Activated CD8-positive, alpha-beta T cell treated with anti-CD3 and anti-CD28 coated beads, Interleukin-2, amount 10 ng/mL, durations not matched to agents 7 days and 5 days (primary cell): ENCODE data around the gene NRG4. TPM values are rescaled to one million over a fixed set of nuclear protein-coding genes. Genes with fewer than 3 reads are reported as not detected.
A peak's percentile ranks its signal among the peaks of the same experiment; 100 is the strongest.
"Not testable (repeated sequence)": the region's sequence is repeated elsewhere in the genome, so short reads cannot be mapped to it uniquely, and the experiment has no call there.

ENCODE experiments used
- ATAC-seq: fragments of 150-1000 bp; cut with Tn5 transposase; one replicate; pipeline ENCODE4 v1.10.0; 2021; ENCODE audit warnings: moderate library complexity
- CTCF ChIA-PET: fragments of 350-600 bp; sonication (Branson Sonifier 250); formaldehyde crosslinking; loops from one replicate; lab custom pipeline; 2021; ENCODE audit warnings: antibody characterized with exemption; lab: Charles Lee
- POLR2A ChIA-PET: fragments of 350-600 bp; sonication (Branson Sonifier 250); formaldehyde crosslinking; loops from one replicate; lab custom pipeline; 2021; ENCODE audit warnings: antibody characterized with exemption; lab: Charles Lee
- DNase-seq: peaks from one replicate; pipeline ENCODE4 v3.0.0-alpha.2; 2020
- H3K27ac Mint-ChIP-seq: one replicate; pipeline ENCODE4 v1.8.0; 2021; ENCODE audit warnings: mild to moderate bottlenecking, mixed read lengths
- H3K27me3 Mint-ChIP-seq: one replicate; pipeline ENCODE4 v1.8.0; 2021; ENCODE audit warnings: low read depth, mixed read lengths
- H3K36me3 Mint-ChIP-seq: one replicate; pipeline ENCODE4 v1.8.0; 2021; ENCODE audit warnings: low read depth, mixed read lengths
- H3K4me1 Mint-ChIP-seq: one replicate; pipeline ENCODE4 v1.8.0; 2021; ENCODE audit warnings: low read depth, mixed read lengths
- H3K4me3 Mint-ChIP-seq: one replicate; pipeline ENCODE4 v1.8.0; 2021; ENCODE audit warnings: mild to moderate bottlenecking, mixed read lengths
- H3K9me3 Mint-ChIP-seq: one replicate; pipeline ENCODE4 v1.8.0; 2022; ENCODE audit warnings: mixed read lengths; ENCODE audit not compliant: insufficient read depth
- total RNA-seq, 2 experiments: library from RNA; stranded (reverse); gene quantifications; one replicate each; pipeline ENCODE4 v1.2.3, GENCODE V29; 2021

NRG4 gene
- total RNA-seq = not detected

- CTCF ChIA-PET = interaction anchor here (1.2 kb wide), 1 partner anchor 127 kb away, joined by 3 read pairs; no protein-coding TSS in a partner anchor
- ATAC-seq (no peak), DNase-seq (no peak)
- Mint-ChIP-seq H3K27me3 (peaks cover 48% of the 10 kb centered on the region), H3K4me3 (no peak within 1 kb of the TSS), H3K4me1 (no peaks in the 10 kb centered on the region), H3K36me3 (no peaks in the 10 kb centered on the region), H3K27ac (no peak within 1 kb of the TSS), H3K9me3 (peaks cover 5% of the 10 kb centered on the region)
- POLR2A ChIA-PET = no interaction called here
These were observed at the start of gene NRG4 for GRCh38 chr15:76011627-76012551. NRG4 (minus strand) TSS chr15:76012424; CDS start chr15:76011230, 1,194 bp downstream.

GRCh38 chr15:76061700-76062099, 49.5 kb upstream of the NRG4 start:
- Mint-ChIP-seq H3K4me1 (peaks cover 36% of the 10 kb centered on the region), H3K4me3 (no peak overlapping the region), H3K36me3 (no peaks in the 10 kb centered on the region), H3K27me3 (peaks cover 73% of the 10 kb centered on the region), H3K27ac (no peak overlapping the region), H3K9me3 (no peaks in the 10 kb centered on the region)
- no peak for ATAC-seq
- DNase-seq = no peak
- POLR2A ChIA-PET = no interaction called here
- CTCF ChIA-PET = interaction anchor here (7.7 to 9.2 kb wide), 2 partner anchors 78 to 88 kb away, joined by 120 to 256 read pairs; no protein-coding TSS in a partner anchor

DNA sequence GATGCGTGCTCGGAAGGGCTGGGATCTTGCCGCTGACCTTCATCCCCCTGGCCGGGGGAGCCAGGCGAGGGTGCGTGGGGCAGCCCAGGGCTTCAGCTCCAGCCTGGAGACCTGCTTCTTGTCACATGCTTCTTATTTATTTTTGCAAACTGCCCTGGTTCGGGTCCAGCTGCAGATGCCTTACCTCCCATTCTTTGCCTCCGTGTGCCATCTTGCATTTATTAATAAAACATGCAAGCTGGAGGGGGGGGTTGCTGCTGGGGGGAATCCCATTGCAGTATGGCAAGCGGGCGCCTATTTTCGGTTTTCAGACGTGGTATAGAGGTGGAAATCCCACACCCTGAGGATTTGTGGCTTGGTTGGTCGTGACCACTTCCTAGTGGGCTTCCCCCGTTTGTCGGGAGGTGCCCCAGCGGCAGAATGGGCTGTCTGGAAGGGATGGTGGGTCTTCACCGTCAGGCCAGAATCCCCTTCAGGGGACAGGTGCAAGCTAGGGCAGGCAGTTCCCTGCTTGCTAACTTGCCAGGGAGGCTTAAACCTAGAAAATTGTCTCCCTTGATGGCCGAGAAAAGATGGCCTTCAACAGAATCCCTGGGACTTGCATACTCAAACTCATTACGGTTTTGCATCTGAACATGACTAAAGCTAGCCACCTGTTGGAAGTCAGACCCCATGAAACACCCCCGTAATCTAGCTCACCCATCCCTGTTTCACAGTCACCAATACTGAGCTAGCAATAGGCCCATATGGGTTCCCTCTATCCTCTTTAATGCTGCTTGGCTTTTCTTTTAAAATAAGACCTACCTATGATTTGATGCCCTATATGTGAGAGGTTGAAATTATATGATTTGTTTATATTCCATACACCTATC, 48.1 kb upstream of the NRG4 start:
- ChIA-PET POLR2A (no interaction called here), CTCF (interaction anchor here (0.6 to 9.2 kb wide), 5 partner anchors 17 to 131 kb away, joined by 3 to 256 read pairs (median 7); no protein-coding TSS in a partner anchor)
- H3K4me3 Mint-ChIP-seq = peak overlapping the region; percentile 51

DNA sequence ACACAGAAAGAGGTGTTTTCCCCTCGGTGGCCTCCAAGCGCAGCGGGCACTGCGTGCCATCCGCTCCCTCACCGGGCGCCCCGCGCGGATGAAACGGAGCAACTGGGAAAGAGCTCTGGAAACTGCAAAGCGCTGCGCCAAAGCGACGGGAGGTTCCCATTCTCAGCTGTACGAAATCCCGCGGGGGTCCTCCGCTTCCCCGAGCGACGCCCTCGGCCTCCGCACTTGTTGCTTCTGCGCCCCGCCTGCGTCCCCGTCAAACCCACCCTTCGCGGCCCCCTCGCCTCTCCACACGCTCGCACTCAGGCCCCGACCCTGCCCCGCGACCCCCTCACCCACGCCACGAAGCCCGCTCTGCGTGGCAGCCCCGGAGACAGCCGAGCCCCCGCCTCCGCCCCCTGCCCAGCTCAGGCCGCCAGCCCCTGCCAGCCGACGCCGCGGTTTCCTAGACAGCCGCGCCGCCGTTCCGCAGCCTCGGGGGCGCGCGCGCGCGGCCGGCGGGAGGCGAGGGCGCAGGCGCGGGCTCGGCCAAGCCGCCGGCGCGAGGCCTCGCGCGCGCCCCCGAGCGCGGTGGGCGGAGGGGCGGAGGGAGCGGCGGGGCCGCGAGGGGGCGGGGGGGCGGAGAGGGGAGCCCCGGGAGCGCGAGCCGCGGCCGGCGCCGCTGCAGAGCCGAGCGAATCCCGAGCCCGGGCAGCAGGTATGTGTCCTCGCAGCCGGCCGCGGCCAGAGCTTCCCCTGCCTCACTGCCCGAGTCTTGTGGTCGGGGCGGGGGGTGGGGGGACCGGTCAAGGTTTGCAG, 47.3 kb upstream of the NRG4 start, which contains the start of gene TMEM266:
TSS of gene TMEM266 (plus strand) at position 666 of the 798 bp plus-strand sequence. CDS start 74,279 bp downstream, outside the sequence.
- H3K36me3 Mint-ChIP-seq = no peaks in the 10 kb centered on the region
- ATAC-seq = peak; percentile 48
- H3K9me3 Mint-ChIP-seq = no peaks in the 10 kb centered on the region
- ChIA-PET CTCF (interaction anchor here (0.6 to 9.2 kb wide), 14 partner anchors 11 to 964 kb away, joined by 3 to 256 read pairs (median 3); no protein-coding TSS in a partner anchor), POLR2A (no interaction called here)
- peak within 1 kb of the TSS; percentile 57 for H3K4me3 Mint-ChIP-seq
- H3K27ac Mint-ChIP-seq = peak within 1 kb of the TSS; percentile 1
- H3K27me3 Mint-ChIP-seq = peaks cover 65% of the 10 kb centered on the region
- peaks cover 20% of the 10 kb centered on the region for H3K4me1 Mint-ChIP-seq
- DNase-seq = peak; percentile 27

More for the DNA sequence above, 48.1 kb upstream of the NRG4 start:
- Mint-ChIP-seq H3K4me1 (peaks cover 28% of the 10 kb centered on the region), H3K36me3 (no peaks in the 10 kb centered on the region), H3K27ac (no peak overlapping the region), H3K27me3 (peaks cover 71% of the 10 kb centered on the region), H3K9me3 (no peaks in the 10 kb centered on the region)
- peak; percentile 11 for ATAC-seq
- peak; percentile 45 for DNase-seq

GRCh38 chr15:76058714-76059319, 46.6 kb upstream of the NRG4 start:
- peak; percentile 35 for ATAC-seq
- peak; percentile 45 for DNase-seq
- peaks cover 20% of the 10 kb centered on the region for H3K4me1 Mint-ChIP-seq
- ChIA-PET POLR2A (no interaction called here), CTCF (interaction anchor here (0.6 to 9.2 kb wide), 19 partner anchors 11 to 964 kb away, joined by 3 to 256 read pairs (median 3); no protein-coding TSS in a partner anchor)
- no peaks in the 10 kb centered on the region for H3K36me3 Mint-ChIP-seq
- no peaks in the 10 kb centered on the region for H3K9me3 Mint-ChIP-seq
- H3K27ac Mint-ChIP-seq = peak overlapping the region; percentile 1
- peaks cover 64% of the 10 kb centered on the region for H3K27me3 Mint-ChIP-seq
- peak overlapping the region; percentile 57 for H3K4me3 Mint-ChIP-seq

- Mint-ChIP-seq H3K9me3 (no peaks in the 10 kb centered on the region), H3K4me3 (no peak overlapping the region), H3K36me3 (no peaks in the 10 kb centered on the region), H3K4me1 (peaks cover 20% of the 10 kb centered on the region), H3K27ac (no peak overlapping the region), H3K27me3 (peaks cover 55% of the 10 kb centered on the region)
- ChIA-PET CTCF (interaction anchor here (0.8 to 9.2 kb wide), 18 partner anchors 8 to 150 kb away, joined by 3 to 256 read pairs (median 5); no protein-coding TSS in a partner anchor), POLR2A (interaction anchor here (1.1 kb wide), 1 partner anchor 82 kb away, joined by 3 read pairs; no protein-coding TSS in a partner anchor)
- peak; percentile 65 for DNase-seq
- no peak for ATAC-seq
These were observed 45.2 kb upstream of the NRG4 start for GRCh38 chr15:76057332-76058000.

DNA sequence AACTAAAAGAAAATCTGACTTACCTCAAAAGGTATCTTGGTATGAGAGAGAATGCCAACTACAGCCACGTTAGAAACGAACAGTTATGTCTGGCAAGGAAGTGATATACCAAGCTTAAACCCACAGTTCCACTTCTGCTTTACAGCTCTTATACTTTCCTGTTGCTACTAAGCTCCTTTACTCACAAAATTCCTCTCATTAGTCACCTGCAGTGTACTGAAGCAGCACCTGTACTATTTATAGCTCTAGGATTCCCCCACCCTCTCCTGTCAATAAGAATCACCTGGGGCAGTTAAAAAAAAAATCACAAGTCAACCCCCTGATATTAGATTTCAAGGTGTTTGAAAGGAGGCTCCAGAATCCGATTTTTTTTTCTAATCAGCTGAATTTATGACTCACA, 44.7 kb upstream of the NRG4 start:
- Mint-ChIP-seq H3K27me3 (peaks cover 51% of the 10 kb centered on the region), H3K36me3 (no peaks in the 10 kb centered on the region), H3K9me3 (no peaks in the 10 kb centered on the region), H3K27ac (no peak overlapping the region), H3K4me3 (no peak overlapping the region), H3K4me1 (peaks cover 20% of the 10 kb centered on the region)
- no peak for ATAC-seq
- POLR2A ChIA-PET = interaction anchor here (1.1 kb wide), 1 partner anchor 83 kb away, joined by 3 read pairs; no protein-coding TSS in a partner anchor
- DNase-seq = no peak
- CTCF ChIA-PET = interaction anchor here (0.8 to 9.2 kb wide), 14 partner anchors 8 to 247 kb away, joined by 3 to 256 read pairs (median 4); no protein-coding TSS in a partner anchor

DNA sequence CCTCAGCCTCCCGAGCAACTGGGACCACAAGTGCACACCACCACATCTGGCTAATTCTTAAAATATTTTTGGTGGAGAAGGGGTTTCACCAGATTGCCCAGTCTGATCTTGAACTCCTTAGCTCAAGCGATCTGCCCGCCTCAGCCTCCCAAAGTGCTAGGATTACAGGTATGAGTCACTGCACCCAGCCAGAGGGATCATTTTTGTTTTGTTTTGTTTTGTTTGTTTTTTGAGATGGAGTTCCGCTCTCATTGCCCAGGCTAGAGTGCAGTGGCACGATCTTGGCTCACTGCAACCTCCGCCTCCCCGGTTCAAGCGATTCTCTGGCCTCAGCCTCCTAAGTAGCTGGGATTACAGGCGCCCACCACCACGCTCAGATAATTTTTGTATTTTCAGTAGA, 42.0 kb upstream of the NRG4 start:
- DNase-seq, POLR2A ChIA-PET, ATAC-seq, H3K9me3 Mint-ChIP-seq, H3K27ac Mint-ChIP-seq, H3K4me3 Mint-ChIP-seq, H3K36me3 Mint-ChIP-seq: not testable (repeated sequence)
- Mint-ChIP-seq H3K4me1 (peaks cover 15% of the 10 kb centered on the region), H3K27me3 (peaks cover 33% of the 10 kb centered on the region)
- CTCF ChIA-PET = interaction anchor here (9.2 kb wide), 1 partner anchor 86 kb away, joined by 256 read pairs; no protein-coding TSS in a partner anchor

- Mint-ChIP-seq H3K27me3 (peaks cover 33% of the 10 kb centered on the region), H3K4me1 (no peaks in the 10 kb centered on the region), H3K27ac (no peak overlapping the region), H3K4me3 (no peak overlapping the region), H3K9me3 (peaks cover 15% of the 10 kb centered on the region), H3K36me3 (no peaks in the 10 kb centered on the region)
- no peak for ATAC-seq
- POLR2A ChIA-PET = no interaction called here
- CTCF ChIA-PET = no interaction called here
- no peak for DNase-seq
These were observed 26.3 kb upstream of the NRG4 start for GRCh38 chr15:76038512-76038911.

- no peak overlapping the region for H3K27ac Mint-ChIP-seq
- DNase-seq = no peak
- no peaks in the 10 kb centered on the region for H3K9me3 Mint-ChIP-seq
- CTCF ChIA-PET = interaction anchor here (1.4 kb wide), 1 partner anchor 21 kb away, joined by 3 read pairs; no protein-coding TSS in a partner anchor
- peaks cover 20% of the 10 kb centered on the region for H3K27me3 Mint-ChIP-seq
- no peak overlapping the region for H3K4me3 Mint-ChIP-seq
- POLR2A ChIA-PET = no interaction called here
- no peak for ATAC-seq
- peaks cover 2% of the 10 kb centered on the region for H3K4me1 Mint-ChIP-seq
- H3K36me3 Mint-ChIP-seq = no peaks in the 10 kb centered on the region
These were observed 23.4 kb upstream of the NRG4 start for GRCh38 chr15:76035593-76035992.
